G401.6 (cell line): ENCODE measurements around the gene TNK2.
"Not testable (repeated sequence)": the region's sequence is repeated elsewhere in the genome, so short reads cannot be mapped to it uniquely, and the experiment has no call there.

ENCODE experiments used
- FAIRE-seq: peaks from 2 replicates; lab custom pipeline; 2012; peaks lifted over from hg19 to GRCh38; lab: Jason Lieb, UNC

TNK2 gene

DNA sequence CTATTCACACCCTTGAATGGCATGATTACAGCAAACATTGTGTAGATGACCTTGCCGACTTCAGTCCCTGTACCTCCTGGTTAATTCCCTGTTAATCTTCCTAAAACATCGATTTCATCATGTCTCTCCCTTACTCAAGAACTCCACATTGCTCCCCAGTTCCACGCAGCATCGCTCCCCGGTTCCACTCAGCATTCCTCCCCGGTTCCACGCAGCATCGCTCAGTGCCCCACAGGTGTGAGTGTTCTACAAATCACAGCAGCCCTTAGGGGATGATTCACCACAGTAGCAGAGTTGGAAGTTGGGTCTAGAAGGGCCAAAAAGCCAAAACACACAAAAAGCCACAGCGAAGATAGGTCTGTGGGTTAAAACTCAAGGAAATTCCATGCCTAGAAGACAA is 8.6 kb upstream of the TNK2 start:
- FAIRE-seq, result no peak

DNA sequence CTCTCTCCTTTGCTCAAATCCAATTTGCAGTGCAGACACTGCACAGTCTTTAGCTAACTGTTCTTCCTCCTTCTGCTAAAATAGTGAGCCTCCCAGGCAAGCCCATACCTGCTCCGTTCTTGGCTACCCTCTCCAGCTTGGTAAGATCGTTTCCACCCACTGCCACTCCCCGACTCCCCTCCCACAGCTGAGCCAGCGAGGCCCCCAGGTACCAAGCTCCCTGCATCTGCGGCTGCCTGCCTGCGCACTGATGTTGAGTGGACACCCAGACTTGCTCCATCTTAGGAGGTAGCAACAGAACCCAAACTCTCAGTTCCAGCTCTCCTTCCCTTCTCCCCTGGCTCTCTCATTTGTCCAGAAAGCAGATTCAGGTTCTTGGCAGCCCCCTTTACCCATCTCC is 7.9 kb upstream of the TNK2 start:
- no peak for FAIRE-seq

DNA sequence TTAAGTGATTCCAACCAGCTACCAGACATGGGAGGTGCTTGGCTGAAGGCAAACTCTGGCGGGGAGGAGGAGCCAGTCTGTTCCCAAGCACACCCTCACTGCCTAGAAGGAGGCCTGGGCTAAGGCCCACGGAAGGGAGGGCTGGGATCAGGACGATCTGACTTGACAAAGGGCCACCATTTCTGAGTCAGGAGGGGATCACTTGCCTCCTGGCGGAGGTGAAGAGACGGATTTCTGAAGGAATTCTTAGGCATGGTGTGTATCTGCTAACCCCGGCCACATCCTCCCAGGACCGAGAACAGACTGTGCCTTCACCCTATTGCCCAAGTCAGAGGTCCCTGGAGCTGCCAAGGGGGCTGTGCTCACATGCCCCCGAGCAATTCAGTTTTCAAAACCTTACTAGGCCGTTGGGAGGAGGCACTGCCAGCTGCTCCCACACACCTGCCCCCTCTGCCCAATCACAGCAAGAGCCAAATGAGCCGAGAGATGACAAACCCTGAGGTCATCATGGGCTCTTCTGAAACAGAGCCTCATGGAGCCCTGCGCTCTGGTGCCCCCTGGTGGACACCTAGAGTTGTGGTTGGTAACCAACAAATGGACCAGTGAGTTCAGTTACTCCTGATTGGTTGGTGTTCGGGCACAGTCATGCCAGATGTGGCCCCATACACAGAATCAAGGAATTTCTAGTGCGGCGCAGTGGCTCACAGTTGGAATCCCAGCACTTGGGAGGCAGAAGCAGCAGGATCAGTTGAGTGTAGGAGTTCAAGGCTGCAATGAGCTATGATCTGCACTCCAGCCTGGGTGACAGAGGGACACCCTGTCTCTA is 6.5 kb upstream of the TNK2 start:
- FAIRE-seq, result peak; percentile 91

DNA sequence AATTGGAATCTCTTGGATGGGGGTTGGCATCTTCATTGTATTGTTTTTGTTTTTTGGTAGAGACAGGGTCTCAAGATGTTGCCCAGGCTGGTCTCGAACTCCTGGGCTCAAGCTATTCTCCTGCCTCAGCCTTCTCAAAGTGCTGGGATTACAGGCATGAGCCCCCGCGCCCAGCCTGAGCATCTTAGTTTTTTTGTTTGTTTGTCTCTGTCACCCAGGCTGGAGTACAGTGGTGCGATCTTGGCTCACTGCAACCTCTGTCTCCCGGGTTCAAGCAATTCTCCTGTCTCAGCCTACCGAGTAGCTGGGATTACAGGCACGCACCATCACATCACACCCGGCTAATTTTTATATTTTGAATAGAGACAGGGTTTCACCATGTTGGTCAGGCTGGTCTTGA is 5.8 kb upstream of the TNK2 start:
- FAIRE-seq, result not testable (repeated sequence)

DNA sequence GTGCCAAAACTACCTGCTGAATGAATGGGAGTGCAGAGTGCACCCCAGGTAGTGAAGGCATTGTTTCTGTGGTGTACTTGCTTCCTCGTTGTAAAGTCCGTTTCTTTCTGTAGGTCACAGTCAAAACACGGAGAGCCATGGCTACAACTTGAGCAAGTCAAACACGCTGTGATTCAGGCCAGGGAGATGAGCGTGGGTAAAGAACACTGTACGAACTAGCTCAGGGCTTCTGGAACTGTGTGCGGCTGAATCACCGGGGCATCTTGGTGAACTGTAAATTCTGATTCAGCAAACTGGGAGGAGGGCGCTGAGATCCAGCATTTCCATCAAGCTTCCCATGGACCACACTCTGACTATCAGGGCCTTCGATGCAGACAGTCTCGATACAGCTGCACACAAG is 5.0 kb upstream of the TNK2 start:
- FAIRE-seq, result no peak

DNA sequence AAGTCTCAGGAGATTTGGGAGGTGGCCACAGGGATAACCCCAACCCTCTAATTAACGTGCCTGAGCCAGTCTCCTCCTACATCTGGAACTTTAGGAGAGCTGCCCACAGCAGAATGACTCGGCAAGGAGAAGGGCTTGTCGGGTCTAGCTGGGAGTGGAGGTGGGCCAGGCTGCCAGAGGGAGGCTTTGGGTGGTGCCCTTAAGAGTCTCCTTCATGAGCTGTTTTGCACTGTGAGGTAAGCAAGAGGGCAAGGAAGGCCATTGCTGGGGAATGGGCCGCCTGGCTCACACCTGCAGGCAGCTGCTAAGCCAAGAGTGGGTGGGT is 3.6 kb upstream of the TNK2 start:
- no peak for FAIRE-seq

DNA sequence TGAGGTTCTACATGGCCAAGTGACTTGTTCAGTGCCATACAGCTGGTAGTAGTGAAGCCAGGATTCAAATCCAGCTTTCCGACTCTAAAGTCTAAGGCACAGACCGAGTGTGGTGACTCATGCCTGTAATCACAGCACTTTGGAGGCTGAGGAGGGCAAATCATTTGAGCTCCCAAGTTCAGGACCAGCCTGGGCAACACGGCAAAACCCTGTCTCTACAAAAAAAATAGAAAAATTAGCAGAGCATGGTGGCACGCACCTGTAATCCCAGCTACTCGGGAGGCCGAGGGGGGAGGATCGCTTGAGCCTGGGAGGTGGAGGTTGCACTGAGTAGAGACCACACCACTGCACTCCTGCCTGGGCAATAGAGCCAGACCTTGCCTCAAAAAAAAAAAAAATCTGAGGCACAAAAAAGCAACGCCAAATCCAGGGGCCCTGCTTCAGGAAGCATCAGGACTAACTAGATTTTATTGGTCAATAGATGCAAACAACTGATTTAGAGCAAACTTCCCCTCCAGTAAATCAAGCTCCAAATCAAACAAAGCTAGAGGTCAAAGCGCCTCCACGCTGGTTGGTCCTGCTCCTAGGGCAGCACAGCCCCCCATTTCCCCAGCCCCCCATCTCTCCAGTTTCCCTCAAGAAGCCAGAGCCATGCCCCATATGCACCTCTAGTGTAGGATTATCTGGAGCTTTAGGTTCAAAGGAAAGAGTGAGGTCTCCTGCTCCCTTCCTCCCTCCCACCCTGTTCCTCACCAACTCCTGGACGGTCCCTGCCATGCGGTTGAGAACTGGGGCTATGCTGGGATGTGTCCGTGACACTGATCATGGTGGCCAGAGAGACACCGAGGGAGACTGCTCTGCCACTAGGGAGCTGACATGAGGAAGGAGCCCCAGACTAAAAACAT is 2.9 kb upstream of the TNK2 start:
- no peak for FAIRE-seq

DNA sequence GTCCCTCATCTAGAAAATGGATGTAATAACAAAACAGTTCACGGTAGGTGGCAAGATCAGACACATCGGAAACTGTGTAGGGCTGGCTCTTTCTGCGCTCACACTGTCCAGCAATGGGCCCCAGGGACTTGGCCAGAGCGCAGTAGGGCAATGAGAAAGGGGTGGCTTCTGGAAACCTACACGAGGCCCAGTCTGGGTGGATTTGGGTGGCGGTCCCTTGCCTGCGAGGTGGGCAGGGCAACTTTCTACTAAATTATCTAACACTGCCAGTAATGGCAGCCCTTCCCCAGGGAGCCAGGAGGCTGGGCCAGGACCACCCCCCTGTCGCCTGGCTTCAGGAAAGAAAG is 2.1 kb upstream of the TNK2 start:
- no peak for FAIRE-seq

DNA sequence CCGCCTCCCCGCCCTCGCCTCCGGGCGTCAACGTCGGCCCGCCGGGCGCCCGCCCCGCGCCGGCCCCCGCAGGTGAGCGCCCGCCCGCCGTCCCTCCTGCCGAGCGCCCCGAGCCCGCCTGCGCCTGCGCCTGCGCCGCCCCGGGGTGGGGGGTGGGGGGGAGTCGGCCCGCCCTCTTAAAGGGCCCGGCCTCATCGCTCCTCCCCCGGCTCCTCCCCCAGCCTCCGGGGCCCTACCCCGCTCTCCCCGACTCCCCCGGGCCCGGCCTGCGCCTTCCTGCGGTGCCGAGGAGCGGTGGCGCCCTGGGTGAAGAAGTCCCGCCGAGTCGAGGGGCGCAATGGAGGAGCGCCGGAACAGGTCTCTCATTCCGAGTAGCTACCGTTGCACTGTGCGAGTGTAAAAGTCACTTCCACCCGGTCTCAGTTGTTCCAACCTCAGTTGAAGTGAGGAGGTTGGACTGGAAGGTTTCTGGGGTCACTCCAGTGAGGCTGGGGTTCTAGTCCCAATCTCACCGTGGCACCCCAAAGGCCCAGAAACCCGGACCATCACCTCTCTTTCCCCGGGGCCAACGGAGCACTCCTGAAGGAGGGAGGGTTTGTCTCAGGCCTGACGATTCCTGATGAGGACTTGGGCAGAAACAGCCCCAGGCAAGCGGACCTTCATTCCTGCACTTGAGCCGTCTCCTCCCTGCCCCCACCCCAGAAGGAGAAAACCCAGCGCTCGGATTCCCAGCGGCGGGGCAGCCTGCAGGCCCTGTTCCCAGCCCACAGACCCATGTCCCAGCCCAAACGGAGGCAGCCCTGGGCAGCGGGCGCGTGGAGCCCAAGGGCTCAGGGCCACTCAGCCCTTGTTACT is 1.5 kb upstream of the TNK2 start:
- no peak for FAIRE-seq

DNA sequence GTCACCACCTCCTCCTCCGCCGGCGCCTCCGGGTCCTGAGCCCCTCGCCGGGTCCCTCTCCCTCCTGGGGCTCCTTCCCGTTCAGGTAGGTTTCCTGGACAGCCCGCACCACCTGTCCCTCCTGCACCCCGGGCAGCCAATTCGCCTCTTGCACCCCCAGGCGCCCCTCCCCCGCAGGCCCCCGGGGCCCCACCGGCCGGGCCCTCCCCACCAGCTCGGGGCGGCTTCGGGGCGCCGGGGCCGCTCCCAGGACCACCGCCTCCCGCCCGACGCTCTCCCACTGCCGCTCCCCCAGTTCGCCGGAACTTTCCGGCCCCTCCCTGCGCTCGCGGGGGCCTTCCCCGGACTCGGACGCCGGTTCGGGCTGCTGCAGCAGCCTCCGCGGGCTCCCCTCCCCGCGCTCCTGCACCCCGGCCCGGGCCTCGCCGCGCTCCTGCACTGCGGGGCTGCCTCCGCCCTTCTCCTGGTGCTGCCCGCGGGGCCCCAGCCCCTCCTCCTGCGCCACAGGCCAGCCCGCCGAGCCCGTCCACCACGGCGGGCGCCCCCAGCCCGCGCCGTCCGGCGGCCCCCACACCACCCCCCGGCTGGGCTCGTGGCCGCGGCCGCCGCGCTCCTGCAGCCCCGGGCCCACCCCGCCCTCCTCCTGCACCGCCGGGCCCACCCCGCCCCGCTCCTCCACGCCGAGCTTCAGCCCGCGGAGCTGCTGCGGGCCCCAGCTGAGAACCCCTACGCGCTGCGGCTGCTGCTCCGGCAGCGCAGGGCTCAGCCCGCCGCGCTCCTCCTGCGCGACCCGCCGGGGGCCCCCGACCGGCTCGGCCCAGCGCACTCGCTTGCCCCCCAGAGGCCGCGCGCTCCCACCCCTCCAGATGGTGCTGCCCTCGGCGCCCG is 587 bp upstream of the TNK2 start:
- no peak for FAIRE-seq

DNA sequence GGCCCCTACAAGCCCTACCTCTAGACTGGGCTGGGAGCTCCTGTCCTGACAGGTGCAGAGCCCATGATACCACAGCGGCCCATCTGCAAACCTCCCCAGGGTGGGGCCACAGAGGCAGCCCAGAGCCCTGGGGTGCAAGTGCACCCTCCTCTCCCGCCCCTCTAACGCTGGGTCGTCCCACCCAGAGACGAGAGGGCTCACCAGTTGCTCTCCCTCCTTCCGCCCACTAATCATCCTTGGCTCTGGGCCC is 742 bp downstream of the TNK2 start:
- FAIRE-seq, result no peak

DNA sequence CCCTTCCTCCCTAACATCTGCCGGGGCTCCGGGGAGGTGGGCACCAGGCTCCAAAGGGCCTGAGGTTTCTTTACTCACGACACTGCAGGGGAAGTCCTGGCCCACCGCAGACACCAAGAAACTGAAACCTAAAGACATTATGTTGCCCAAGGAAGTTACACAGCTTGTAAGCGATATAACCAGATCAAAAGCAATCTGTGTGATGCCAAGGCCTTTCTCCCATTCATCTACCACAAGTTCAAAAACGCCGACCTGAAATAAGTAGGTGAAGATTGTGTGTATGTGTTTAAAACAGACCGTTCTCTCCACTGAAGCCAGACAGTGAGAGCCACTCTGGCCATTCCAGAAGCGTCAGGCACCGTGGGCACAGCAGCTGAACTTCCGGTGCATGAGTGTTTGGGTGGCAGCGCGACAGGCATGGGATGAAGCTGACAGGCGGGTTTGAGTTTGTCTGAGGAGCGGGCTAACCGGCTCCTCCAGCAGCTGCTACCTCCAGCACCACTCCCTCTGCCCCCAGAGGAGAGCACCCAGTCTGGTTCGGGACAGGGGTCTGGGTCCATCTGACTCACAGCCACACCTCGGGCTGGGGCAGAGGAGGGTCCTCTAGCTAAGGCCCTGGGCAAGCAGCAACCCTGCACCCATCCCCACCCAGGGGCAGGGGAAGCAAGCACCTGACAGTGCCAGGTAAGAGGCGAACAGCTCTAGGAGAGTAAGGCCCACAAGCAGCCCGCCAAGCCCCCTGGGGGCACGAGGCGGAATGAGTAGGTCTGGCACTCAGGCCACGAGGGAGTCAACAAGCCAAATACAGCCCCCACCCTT is 1.3 kb downstream of the TNK2 start:
- no peak for FAIRE-seq

DNA sequence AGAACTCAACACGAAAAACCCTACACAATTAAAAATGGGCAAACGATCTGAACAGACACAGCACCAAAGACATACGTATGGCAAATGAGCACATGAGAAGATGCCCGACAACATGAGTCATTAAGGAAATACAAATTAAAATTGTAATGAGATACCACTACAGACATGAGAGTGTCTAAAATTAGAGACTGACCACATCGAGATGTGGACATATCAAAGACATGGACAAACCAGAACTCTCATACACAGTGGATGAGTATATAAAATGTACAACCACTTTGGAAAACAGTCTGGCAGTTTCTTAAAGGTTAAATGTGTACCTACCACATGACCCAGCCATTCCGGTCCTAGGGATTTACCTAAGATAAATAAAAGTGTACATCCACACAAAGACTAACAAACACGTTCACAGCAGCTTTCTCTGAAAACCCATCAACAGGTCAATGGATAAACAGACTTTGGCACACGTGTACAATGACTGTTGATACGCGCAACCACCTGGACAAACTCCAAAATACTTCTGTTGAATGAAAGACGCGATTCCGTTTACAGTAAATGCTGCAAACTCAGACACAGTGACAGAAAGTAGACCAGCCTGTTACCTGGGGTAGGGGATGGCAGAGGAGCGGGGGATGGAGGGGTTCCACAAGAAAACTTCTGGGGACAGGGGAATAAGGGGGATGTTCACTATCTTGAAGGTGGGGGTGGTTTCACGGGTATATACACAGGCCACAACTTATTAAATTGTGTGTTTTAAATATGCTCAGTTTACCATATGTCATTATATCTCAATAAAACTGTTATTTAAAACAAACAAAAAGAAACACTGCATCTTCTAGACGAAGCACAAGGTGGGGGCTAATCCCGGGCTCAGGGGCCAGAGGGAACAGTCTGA is 2.1 kb downstream of the TNK2 start:
- no peak for FAIRE-seq

DNA sequence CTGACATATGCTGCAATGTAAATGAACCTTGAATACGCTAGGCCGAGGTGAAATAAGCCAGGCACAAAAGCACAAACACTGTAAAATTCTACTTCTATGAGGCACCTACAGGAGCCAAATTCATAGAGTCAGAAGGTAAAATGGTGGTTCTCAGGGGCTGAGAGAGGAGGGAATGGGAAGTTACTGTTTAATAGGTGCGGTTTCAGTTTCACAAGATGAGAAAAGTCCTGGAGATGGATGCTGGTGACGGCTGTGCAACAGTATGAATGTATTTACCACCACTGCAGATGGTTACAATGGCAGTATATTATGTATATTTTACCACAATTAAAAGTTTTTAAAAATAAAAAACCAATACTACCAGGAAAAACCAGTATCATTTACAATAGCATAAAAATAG is 4.0 kb downstream of the TNK2 start:
- no peak for FAIRE-seq

DNA sequence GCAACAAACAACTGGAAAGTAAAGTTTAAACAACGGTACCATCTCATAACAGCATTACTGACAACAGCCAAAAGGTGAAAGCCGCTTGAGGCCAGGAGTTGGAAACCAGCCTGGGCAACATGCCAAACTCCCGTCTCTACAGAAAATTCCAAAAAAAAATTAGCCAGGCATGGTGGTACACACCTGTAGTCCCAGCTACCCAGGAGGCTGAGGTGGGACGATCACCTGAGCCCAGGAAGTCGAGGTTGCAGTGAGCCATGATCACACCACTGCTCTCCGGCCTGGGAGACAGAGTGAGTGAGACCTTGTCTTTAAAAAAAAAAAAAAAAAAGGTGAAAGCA is 4.4 kb downstream of the TNK2 start:
- FAIRE-seq, result no peak

DNA sequence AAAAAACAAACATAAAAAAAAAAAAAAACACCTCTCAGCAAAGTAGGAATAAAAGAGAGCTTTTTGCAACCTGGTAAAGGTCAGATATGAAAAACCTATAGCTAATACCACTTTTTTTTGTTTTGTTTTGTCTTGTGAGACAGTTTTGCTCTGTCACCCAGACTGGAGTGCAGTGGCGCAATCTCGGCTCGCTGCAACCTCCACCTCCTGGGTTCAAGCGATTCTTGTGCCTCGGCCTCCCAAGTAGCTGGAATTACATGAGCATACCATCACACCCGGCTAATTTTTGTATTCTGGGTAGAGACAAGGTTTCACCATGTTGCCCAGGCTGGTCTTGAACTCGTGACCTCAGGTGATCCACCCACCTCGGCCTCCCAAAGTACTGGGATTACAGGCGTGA is 5.7 kb downstream of the TNK2 start:
- not testable (repeated sequence) for FAIRE-seq

DNA sequence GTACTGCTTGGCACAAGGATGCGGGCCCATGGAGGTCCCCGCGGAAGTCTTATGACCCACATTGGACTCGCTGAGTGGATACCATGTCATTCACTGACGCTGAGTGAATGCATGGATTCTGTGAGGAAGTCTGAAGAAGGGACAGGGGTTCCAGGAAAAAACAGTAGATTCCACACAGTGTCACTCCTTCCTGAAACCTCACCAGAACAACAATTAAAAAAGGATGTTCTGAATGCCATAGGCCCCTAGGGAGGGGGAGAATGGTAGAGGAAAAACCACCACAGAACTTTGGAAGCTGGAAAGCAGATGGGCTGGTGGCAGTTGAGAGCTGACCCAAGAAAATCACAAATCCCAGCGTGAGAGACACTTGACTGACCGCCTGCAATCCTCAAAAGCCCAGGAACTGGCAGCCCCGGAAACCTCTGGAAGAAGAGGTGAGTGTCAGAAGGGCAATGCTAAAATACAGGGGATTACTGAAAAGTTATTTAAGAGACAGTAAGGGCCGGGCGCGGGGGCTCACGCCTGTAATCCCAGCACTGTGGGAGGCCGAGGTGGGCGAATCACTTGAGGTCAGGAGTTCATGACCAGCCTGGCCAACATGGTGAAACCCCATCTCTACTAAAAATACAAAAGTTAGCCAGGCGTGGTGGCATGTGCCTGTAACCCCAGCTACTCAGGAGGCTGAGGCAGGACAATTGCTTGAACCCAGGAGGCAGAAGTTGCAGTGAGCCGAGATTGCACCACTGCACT is 6.3 kb downstream of the TNK2 start:
- not testable (repeated sequence) for FAIRE-seq

DNA sequence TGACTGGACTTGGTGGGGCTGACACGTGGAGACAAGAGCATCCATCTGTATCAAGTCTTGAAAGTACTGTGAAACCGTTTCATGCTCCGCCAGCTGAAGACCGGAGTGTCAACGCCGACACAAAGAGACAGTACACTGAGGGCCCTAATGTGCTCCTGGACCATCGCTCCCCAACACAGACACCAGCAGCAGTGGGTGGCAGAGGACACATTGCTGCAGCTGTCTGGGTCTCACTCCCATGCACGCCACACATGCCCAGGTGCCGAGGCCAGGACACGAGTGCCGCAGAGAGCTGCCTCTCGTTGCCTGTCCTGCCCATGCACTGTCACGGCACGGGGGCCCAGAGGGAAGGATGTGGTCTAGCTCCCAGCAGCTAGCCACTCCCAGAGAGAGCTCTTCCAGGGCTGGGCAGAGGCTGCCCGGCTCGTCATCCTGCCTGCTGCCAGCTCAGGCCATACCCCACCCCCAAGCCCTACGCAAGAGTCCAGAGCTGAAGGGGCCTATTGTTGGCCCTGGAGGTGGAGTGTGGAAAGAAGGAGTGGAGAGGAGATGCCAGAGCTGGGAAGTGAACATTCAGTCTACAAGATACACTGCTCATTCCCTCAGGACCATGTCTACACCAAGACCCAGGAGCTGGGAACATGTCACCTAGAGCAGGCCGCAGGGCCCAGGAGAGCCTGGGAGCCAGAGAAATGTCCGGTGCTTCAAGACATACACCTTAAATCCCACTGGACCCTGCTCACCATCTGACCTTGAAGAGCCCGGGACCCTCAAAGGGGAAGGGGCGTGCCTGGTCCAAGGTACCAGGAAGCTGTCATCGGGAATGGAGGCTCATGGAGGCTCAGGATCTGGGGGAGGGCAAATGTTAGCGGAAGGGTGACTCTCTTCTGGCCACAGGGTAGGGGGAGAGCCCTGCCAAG is 7.7 kb downstream of the TNK2 start:
- no peak for FAIRE-seq
